GM12801 (cell line): ENCODE data around the gene USP7.

Experiments used
- TF ChIP-seq, protein P1 (sequence below): IDR thresholded peaks from one replicate; pipeline ENCODE4 v1.5.1; 2011; ENCODE audit warnings: control low read depth; ENCODE audit not compliant: insufficient read length; ENCODE audit errors: extremely low read depth

The USP7 gene

DNA sequence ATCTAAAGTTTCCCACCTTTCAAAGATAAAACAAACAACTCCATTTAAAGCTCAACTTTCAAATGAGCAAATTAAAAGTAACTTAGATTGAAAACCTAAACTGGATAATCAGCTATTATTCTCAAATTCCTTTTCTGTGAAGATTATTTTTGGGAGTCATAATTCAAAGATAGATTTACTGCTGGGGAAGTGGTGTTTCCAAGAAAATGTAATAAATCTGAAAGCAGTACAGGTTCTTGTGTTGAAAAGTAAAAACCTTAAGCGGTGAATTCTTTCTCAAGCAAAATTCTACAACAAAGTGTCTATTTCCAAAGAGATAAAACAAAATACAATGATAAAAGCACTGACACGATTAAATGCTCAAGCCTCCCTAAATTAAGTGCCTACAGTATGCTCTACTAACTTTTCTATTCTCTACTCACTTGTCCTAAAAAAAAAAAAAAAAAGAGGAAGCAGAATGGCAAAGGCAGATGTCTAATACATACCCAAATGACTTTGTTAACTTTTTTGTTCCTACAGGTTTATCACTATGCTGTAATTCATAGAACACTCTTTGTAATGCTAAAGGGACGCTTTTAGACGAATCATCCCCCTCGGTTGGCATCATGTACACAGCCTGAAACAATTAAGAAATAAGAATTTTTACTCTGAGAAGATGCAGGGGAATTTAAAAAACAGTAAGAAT, 47.0 kb downstream of the USP7 start:
- TF ChIP-seq, protein P1, sequence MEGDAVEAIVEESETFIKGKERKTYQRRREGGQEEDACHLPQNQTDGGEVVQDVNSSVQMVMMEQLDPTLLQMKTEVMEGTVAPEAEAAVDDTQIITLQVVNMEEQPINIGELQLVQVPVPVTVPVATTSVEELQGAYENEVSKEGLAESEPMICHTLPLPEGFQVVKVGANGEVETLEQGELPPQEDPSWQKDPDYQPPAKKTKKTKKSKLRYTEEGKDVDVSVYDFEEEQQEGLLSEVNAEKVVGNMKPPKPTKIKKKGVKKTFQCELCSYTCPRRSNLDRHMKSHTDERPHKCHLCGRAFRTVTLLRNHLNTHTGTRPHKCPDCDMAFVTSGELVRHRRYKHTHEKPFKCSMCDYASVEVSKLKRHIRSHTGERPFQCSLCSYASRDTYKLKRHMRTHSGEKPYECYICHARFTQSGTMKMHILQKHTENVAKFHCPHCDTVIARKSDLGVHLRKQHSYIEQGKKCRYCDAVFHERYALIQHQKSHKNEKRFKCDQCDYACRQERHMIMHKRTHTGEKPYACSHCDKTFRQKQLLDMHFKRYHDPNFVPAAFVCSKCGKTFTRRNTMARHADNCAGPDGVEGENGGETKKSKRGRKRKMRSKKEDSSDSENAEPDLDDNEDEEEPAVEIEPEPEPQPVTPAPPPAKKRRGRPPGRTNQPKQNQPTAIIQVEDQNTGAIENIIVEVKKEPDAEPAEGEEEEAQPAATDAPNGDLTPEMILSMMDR, result no peak

DNA sequence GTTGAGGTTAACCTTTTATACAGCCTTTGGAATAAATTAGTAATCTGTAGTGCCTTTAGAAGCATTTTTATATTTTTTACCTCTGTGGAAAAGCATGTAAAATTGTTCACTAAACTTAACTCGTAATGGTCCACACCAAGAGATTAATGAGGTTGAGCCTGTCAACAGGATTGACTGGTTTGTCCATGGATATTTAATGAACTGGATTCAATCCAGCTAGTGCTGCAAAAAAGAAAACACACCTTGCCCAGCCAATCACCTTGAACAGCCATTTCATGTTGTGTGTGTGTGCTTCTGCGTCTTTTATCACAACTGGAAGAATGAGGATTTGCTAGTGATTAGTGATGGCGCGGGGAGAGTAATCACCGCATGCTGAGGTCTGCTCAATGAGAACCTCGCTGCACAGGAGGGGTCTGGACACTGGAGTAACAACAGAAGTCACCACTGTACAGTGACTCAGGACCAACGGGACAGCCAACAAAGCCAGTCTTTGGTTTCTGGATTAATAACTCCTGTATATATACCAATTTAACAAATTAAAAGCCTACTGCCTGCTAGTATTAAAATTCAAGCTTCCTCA, 47.9 kb downstream of the USP7 start:
- TF ChIP-seq, protein P1, result no peak

DNA sequence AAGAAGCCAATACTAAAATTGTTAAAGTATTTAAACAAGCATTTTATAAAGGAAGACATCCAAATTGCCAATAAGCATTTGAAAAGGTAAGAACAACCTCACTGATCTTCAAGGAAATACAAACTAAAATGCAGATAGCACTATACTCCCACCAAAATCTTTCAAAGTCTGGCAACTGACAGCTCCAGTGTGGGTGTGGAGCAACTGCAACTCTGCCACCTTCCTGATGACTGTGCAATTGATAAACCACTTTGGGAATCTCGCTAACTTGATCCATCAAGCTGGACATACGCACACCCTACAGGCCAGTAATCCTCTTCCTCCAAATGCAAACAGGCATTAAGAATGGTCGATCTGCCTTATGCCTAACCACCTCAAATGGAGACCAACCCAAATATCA, 49.6 kb downstream of the USP7 start:
- TF ChIP-seq, protein P1, result no peak

DNA sequence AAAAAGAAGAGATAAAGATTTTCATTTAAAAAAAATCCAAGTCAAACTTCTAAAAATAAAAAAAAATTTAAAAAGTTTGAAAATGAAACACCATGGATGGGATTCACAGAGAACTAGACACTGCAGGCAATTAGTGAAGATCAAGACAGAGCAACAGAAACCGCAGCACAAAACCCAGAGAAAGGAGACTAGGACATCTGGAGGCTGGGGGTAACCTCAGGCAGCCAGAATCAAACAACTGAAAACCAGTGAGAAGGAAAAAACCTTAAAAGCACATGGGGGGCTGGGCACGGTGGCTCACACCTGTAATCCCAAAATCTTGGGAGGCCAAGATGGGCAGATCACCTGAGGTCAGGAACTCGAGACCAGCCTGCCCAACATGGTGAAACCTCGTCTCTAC, 50.9 kb downstream of the USP7 start:
- TF ChIP-seq, protein P1, result no peak

DNA sequence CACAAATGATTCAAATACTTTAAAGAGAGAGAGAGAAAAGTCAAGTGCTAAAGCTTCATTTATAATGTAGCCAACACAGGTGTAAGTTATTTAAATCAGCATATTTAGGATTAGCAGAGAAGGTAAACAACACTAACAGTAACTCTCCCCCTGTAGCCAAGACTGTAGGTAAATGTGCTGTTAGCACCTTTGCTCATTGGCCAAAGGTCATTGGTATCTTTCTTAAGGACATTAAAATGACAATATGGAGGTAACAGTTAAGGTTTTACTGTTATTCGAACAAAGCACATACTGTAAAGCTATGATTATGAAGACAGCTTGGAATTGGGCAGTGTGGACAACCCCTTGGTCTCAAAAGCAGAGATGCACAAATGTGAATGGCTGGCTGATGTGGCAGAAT, 52.9 kb downstream of the USP7 start:
- TF ChIP-seq, protein P1, result no peak

DNA sequence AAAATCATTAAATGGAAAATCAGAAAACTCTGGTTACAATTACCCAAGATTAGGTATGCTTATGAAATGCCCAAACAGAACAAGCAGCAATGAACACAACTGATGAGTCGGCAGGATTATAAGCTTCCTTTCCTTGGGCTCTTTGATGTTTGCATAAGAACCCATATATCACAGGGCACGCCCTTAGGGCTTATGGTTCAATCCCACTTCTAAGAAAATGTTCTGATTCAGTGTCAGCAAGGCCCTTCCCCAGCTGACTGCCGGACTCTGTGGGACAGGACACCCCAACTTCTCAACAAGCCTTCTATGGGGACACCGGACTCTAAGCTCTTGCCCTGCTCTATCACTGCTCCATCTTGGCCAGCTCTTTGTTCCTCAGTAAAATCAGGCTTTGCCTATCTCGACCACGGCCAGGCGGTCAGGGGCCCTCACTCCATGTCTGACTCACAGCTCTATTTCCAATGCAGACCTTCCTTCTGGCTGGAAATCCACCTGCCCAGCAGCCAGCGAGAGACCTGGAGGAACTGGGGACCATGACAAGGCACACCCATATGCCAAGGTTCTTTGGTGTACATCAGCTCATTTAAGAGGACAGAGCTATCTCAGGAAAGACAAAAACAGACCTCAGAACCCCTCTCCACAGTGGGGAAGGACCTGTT, 54.8 kb downstream of the USP7 start:
- TF ChIP-seq, protein P1, result no peak

DNA sequence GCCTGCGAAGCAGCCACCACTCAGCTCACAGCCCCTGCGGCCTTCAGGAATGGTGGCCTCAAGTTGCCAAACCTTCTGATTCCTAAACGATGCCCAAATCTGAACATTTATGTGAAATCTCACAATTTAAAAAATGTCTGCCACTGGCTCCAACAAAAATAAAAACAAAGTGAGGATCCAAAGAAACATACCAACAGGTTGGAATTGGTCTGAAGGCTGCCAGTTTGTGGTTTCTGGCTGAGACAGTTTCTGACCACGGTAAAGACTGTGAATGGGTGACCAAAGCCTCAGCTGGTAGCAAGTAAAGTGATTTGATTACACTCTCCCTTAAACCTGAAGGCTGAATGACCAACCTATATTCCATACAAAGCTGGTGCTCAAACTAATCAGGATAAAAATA, 56.6 kb downstream of the USP7 start:
- TF ChIP-seq, protein P1, result no peak
